Measurements from ENCODE around the gene FILIP1L.

FILIP1L gene

GRCh38 chr3:99861216-99861615 is 253.1 kb downstream of the FILIP1L start:
- no peak overlapping the region for H2AK5ac ChIP-seq (ENCODE audit: low read length)
- peaks cover 3% of the 10 kb centered on the region for H3K79me1 ChIP-seq (ENCODE audit: low read length)
- no peak overlapping the region for H4K8ac ChIP-seq (ENCODE audit: low read depth, low read length)
- no peak overlapping the region for H2AFZ ChIP-seq (ENCODE audit: insufficient read depth, low read length, poor library complexity)
- no peak overlapping the region for H3K9ac ChIP-seq (ENCODE audit: low read length)
- H4K12ac ChIP-seq (ENCODE audit: low read depth, low read length), result no peak overlapping the region
- H2BK12ac ChIP-seq (ENCODE audit: low read length), result no peak overlapping the region
- peaks cover 2 to 15% of the 10 kb centered on the region in 2 experiments for H3K36me3 ChIP-seq (ENCODE audit: control insufficient read depth in 1 of 2, insufficient read depth in 2 of 2, low read length in 2 of 2)
- no peak overlapping the region for H4K91ac ChIP-seq (ENCODE audit: low read depth, low read length)
- no peaks in the 10 kb centered on the region for H3K9me3 ChIP-seq (ENCODE audit: insufficient read depth, low read depth, low read length)
- no peak overlapping the region for H3K18ac ChIP-seq (ENCODE audit: low read length)
- peaks cover 3 to 8% of the 10 kb centered on the region in 2 experiments for H3K4me1 ChIP-seq (ENCODE audit: control insufficient read depth in 1 of 2, insufficient read depth in 2 of 2, low read length in 2 of 2)
- DNase-seq, result no peak
- no peak overlapping the region for H3K23ac ChIP-seq (ENCODE audit: low read length)
- no peak overlapping the region for H3K14ac ChIP-seq (ENCODE audit: low read length)
- H3K27me3 ChIP-seq (ENCODE audit: insufficient read depth, low read length), result no peaks in the 10 kb centered on the region
- no CpG with 5 or more reads among the region's 1 CpG for WGBS (ENCODE audit: extremely low coverage, insufficient coverage, insufficient read length)
- no peak overlapping the region for H3K4ac ChIP-seq (ENCODE audit: low read depth, low read length)
- H3K4me2 ChIP-seq (ENCODE audit: low read length), result no peak overlapping the region
- no peak overlapping the region for H3K4me3 ChIP-seq (ENCODE audit: low read depth, low read length)
- peak overlapping the region; percentile 29 for H3K27ac ChIP-seq (ENCODE audit: low read depth, low read length)
- no peak overlapping the region for H2BK5ac ChIP-seq (ENCODE audit: low read depth, low read length, poor library complexity)
- H3K79me2 ChIP-seq (ENCODE audit: control insufficient read depth, insufficient read depth, low read length, poor library complexity), result no peaks in the 10 kb centered on the region
- H2BK120ac ChIP-seq (ENCODE audit: insufficient read depth, low read length, poor library complexity), result no peak overlapping the region

GRCh38 chr3:99859825-99860224 is 254.5 kb downstream of the FILIP1L start:
- H2BK120ac ChIP-seq (ENCODE audit: insufficient read depth, low read length, poor library complexity), result no peak overlapping the region
- H3K18ac ChIP-seq (ENCODE audit: low read length), result no peak overlapping the region
- H2BK5ac ChIP-seq (ENCODE audit: low read depth, low read length, poor library complexity), result no peak overlapping the region
- no peak overlapping the region for H2AK5ac ChIP-seq (ENCODE audit: low read length)
- no peaks in the 10 kb centered on the region for H3K79me2 ChIP-seq (ENCODE audit: control insufficient read depth, insufficient read depth, low read length, poor library complexity)
- no peak overlapping the region for H3K14ac ChIP-seq (ENCODE audit: low read length)
- no peak overlapping the region for H4K12ac ChIP-seq (ENCODE audit: low read depth, low read length)
- no peaks in the 10 kb centered on the region for H3K9me3 ChIP-seq (ENCODE audit: insufficient read depth, low read depth, low read length)
- DNase-seq, result peak; percentile 14 to 86
- no peak overlapping the region for H3K4me2 ChIP-seq (ENCODE audit: low read length)
- whole genome bisulfite sequencing (ENCODE audit: extremely low coverage, insufficient coverage, insufficient read length), result no CpG with 5 or more reads among the region's 1 CpG
- peak overlapping the region; percentile 83 for H3K27ac ChIP-seq (ENCODE audit: low read depth, low read length)
- H3K23ac ChIP-seq (ENCODE audit: low read length), result no peak overlapping the region
- H2BK12ac ChIP-seq (ENCODE audit: low read length), result no peak overlapping the region
- no peak overlapping the region for H3K4ac ChIP-seq (ENCODE audit: low read depth, low read length)
- H4K8ac ChIP-seq (ENCODE audit: low read depth, low read length), result no peak overlapping the region
- no peak overlapping the region for H4K91ac ChIP-seq (ENCODE audit: low read depth, low read length)
- peaks cover 3% of the 10 kb centered on the region for H3K79me1 ChIP-seq (ENCODE audit: low read length)
- no peak overlapping the region for H2AFZ ChIP-seq (ENCODE audit: insufficient read depth, low read length, poor library complexity)
- peaks cover 3 to 8% of the 10 kb centered on the region in 2 experiments for H3K4me1 ChIP-seq (ENCODE audit: control insufficient read depth in 1 of 2, insufficient read depth in 2 of 2, low read length in 2 of 2)
- H3K9ac ChIP-seq (ENCODE audit: low read length), result no peak overlapping the region
- H3K27me3 ChIP-seq (ENCODE audit: insufficient read depth, low read length), result no peaks in the 10 kb centered on the region
- H3K4me3 ChIP-seq (ENCODE audit: low read depth, low read length), result no peak overlapping the region
- H3K36me3 ChIP-seq (ENCODE audit: control insufficient read depth in 1 of 2, insufficient read depth in 2 of 2, low read length in 2 of 2), result peaks cover 2 to 15% of the 10 kb centered on the region in 2 experiments

GRCh38 chr3:99858469-99858868 is 255.8 kb downstream of the FILIP1L start:
- H3K9me3 ChIP-seq (ENCODE audit: insufficient read depth, low read depth, low read length), result no peaks in the 10 kb centered on the region
- H2BK5ac ChIP-seq (ENCODE audit: low read depth, low read length, poor library complexity), result no peak overlapping the region
- no CpG with 5 or more reads among the region's 2 CpGs for WGBS (ENCODE audit: extremely low coverage, insufficient coverage, insufficient read length)
- DNase-seq, result no peak
- H2AK5ac ChIP-seq (ENCODE audit: low read length), result no peak overlapping the region
- no peak overlapping the region for H3K27ac ChIP-seq (ENCODE audit: low read depth, low read length)
- H3K27me3 ChIP-seq (ENCODE audit: insufficient read depth, low read length), result no peaks in the 10 kb centered on the region
- H4K12ac ChIP-seq (ENCODE audit: low read depth, low read length), result no peak overlapping the region
- no peak overlapping the region for H3K4ac ChIP-seq (ENCODE audit: low read depth, low read length)
- no peak overlapping the region for H3K18ac ChIP-seq (ENCODE audit: low read length)
- no peak overlapping the region for H3K4me2 ChIP-seq (ENCODE audit: low read length)
- no peaks in the 10 kb centered on the region for H3K79me2 ChIP-seq (ENCODE audit: control insufficient read depth, insufficient read depth, low read length, poor library complexity)
- no peak overlapping the region for H3K4me3 ChIP-seq (ENCODE audit: low read depth, low read length)
- H3K9ac ChIP-seq (ENCODE audit: low read length), result no peak overlapping the region
- H2BK12ac ChIP-seq (ENCODE audit: low read length), result no peak overlapping the region
- no peak overlapping the region for H2BK120ac ChIP-seq (ENCODE audit: insufficient read depth, low read length, poor library complexity)
- peaks cover 3 to 8% of the 10 kb centered on the region in 2 experiments for H3K4me1 ChIP-seq (ENCODE audit: control insufficient read depth in 1 of 2, insufficient read depth in 2 of 2, low read length in 2 of 2)
- H2AFZ ChIP-seq (ENCODE audit: insufficient read depth, low read length, poor library complexity), result no peak overlapping the region
- peaks cover 2 to 13% of the 10 kb centered on the region in 2 experiments for H3K36me3 ChIP-seq (ENCODE audit: control insufficient read depth in 1 of 2, insufficient read depth in 2 of 2, low read length in 2 of 2)
- no peak overlapping the region for H4K8ac ChIP-seq (ENCODE audit: low read depth, low read length)
- H3K79me1 ChIP-seq (ENCODE audit: low read length), result peaks cover 3% of the 10 kb centered on the region
- H3K23ac ChIP-seq (ENCODE audit: low read length), result no peak overlapping the region
- no peak overlapping the region for H3K14ac ChIP-seq (ENCODE audit: low read length)
- H4K91ac ChIP-seq (ENCODE audit: low read depth, low read length), result no peak overlapping the region

GRCh38 chr3:99857278-99857677 is 257.0 kb downstream of the FILIP1L start:
- Histone ChIP-seq H3K4ac (ENCODE audit: low read depth, low read length) (no peak overlapping the region), H3K79me2 (ENCODE audit: control insufficient read depth, insufficient read depth, low read length, poor library complexity) (no peaks in the 10 kb centered on the region), H2AFZ (ENCODE audit: insufficient read depth, low read length, poor library complexity) (no peak overlapping the region), H3K36me3 (ENCODE audit: control insufficient read depth in 1 of 2, insufficient read depth in 2 of 2, low read length in 2 of 2) (peaks cover 0 to 7% of the 10 kb centered on the region in 2 experiments), H4K8ac (ENCODE audit: low read depth, low read length) (no peak overlapping the region), H3K23ac (ENCODE audit: low read length) (no peak overlapping the region), H2BK12ac (ENCODE audit: low read length) (no peak overlapping the region), H3K18ac (ENCODE audit: low read length) (no peak overlapping the region), H4K91ac (ENCODE audit: low read depth, low read length) (no peak overlapping the region), H3K27me3 (ENCODE audit: insufficient read depth, low read length) (no peaks in the 10 kb centered on the region), H3K14ac (ENCODE audit: low read length) (no peak overlapping the region), H2BK120ac (ENCODE audit: insufficient read depth, low read length, poor library complexity) (no peak overlapping the region), H4K12ac (ENCODE audit: low read depth, low read length) (no peak overlapping the region), H3K27ac (ENCODE audit: low read depth, low read length) (no peak overlapping the region), H3K79me1 (ENCODE audit: low read length) (peaks cover 3% of the 10 kb centered on the region), H3K9me3 (ENCODE audit: insufficient read depth, low read depth, low read length) (no peaks in the 10 kb centered on the region), H3K4me1 (ENCODE audit: control insufficient read depth in 1 of 2, insufficient read depth in 2 of 2, low read length in 2 of 2) (peaks cover 3 to 5% of the 10 kb centered on the region in 2 experiments), H3K9ac (ENCODE audit: low read length) (no peak overlapping the region), H2BK5ac (ENCODE audit: low read depth, low read length, poor library complexity) (no peak overlapping the region), H2AK5ac (ENCODE audit: low read length) (no peak overlapping the region), H3K4me3 (ENCODE audit: low read depth, low read length) (no peak overlapping the region), H3K4me2 (ENCODE audit: low read length) (no peak overlapping the region)
- no peak for DNase-seq
- WGBS (ENCODE audit: extremely low coverage, insufficient coverage, insufficient read length), result no CpG with 5 or more reads among the region's 1 CpG
